NCI-H2227 (cell line): ENCODE data around the gene AIFM2.
"Not testable (repeated sequence)": the region's sequence is repeated elsewhere in the genome, so short reads cannot be mapped to it uniquely, and the experiment has no call there.

Source experiments
- DNase-seq: peaks from one replicate; lab custom pipeline; 2025; ENCODE audit not compliant: unreplicated experiment; lab: John Stamatoyannopoulos, UW

The AIFM2 gene

GRCh38 chr10:70132098-70133029, at the start of gene AIFM2:
AIFM2 (minus strand) TSS chr10:70132825; CDS start chr10:70124084, 8,741 bp downstream.
- DNase-seq = peak; percentile 56

- DNase-seq = not testable (repeated sequence)
These were observed 46.6 kb upstream of the AIFM2 start for GRCh38 chr10:70179209-70179608.

GRCh38 chr10:70178139-70178725, 45.6 kb upstream of the AIFM2 start:
- DNase-seq = no peak

GRCh38 chr10:70176441-70176840, 43.8 kb upstream of the AIFM2 start:
- no peak for DNase-seq

GRCh38 chr10:70175516-70175915, 42.9 kb upstream of the AIFM2 start:
- DNase-seq = no peak

- DNase-seq = no peak
These were observed 41.6 kb upstream of the AIFM2 start for GRCh38 chr10:70174058-70174741.

- DNase-seq = peak; percentile 31
These were observed 37.2 kb upstream of the AIFM2 start for GRCh38 chr10:70169649-70170364.

GRCh38 chr10:70169011-70169410, 36.4 kb upstream of the AIFM2 start:
- no peak for DNase-seq

GRCh38 chr10:70167246-70167645, 34.6 kb upstream of the AIFM2 start:
- no peak for DNase-seq

- no peak for DNase-seq
These were observed 33.8 kb upstream of the AIFM2 start for GRCh38 chr10:70166394-70166793.

- DNase-seq = no peak
These were observed 31.5 kb upstream of the AIFM2 start for GRCh38 chr10:70164163-70164562.

- DNase-seq = no peak
These were observed 30.8 kb upstream of the AIFM2 start for GRCh38 chr10:70163448-70163847.

- DNase-seq = no peak
These were observed 30.2 kb upstream of the AIFM2 start for GRCh38 chr10:70162892-70163201.

- no peak for DNase-seq
These were observed 29.7 kb upstream of the AIFM2 start for GRCh38 chr10:70162151-70162891.

- no peak for DNase-seq
These were observed 28.2 kb upstream of the AIFM2 start for GRCh38 chr10:70160798-70161197.

- DNase-seq = not testable (repeated sequence)
These were observed 26.7 kb upstream of the AIFM2 start for GRCh38 chr10:70159366-70159765.

GRCh38 chr10:70158113-70158512, 25.5 kb upstream of the AIFM2 start:
- no peak for DNase-seq

GRCh38 chr10:70155255-70155838, 22.7 kb upstream of the AIFM2 start:
- no peak for DNase-seq

- DNase-seq = no peak
These were observed 15.9 kb upstream of the AIFM2 start for GRCh38 chr10:70148516-70148915.

- DNase-seq = no peak
These were observed 14.6 kb upstream of the AIFM2 start for GRCh38 chr10:70147259-70147625.
